Measurements from ENCODE around the gene KIF16B. TPM values are rescaled to one million over a fixed set of nuclear protein-coding genes. Genes with fewer than 3 reads are reported as not detected.

The KIF16B gene
- total and polyA plus RNA-seq, 2 of the 13 experiments (the other 11 are each of a cell fraction or from before 2014, with no cell fraction given), result 6.9 to 18.0 TPM

- H3K36me3 ChIP-seq (replicated peaks in 1 of 2; ENCODE audit: control insufficient read depth in 1 of 2, insufficient read depth in 2 of 2, low read length in 2 of 2), result no peaks in the 10 kb centered on the region; a peak in 2 of 5 replicates
- no peak overlapping the region for H3K4me3 ChIP-seq (replicated peaks in 1 of 3; ENCODE audit: insufficient read depth in 1 of 3, low read depth in 2 of 3, low read length in 3 of 3)
- no peak for DNase-seq (ENCODE audit: low spot score)
- no peaks in the 10 kb centered on the region for H3K27me3 ChIP-seq (ENCODE audit: control insufficient read depth in 1 of 2, insufficient read depth in 2 of 2, low read length in 2 of 2)
- 90% methylated on average over 1 of the region's 1 CpG for WGBS (ENCODE audit: low lambda C conversion rate)
- no peaks in the 10 kb centered on the region for H4K20me1 ChIP-seq (ENCODE audit: insufficient read depth, low read length)
- H3K9ac ChIP-seq (ENCODE audit: insufficient read depth, low read depth, low read length), result no peak overlapping the region
- no peak for ATAC-seq
- no peaks in the 10 kb centered on the region for H3K79me2 ChIP-seq (ENCODE audit: insufficient read depth, low read length)
- no TSS peak for BruUV-seq (replicated peaks)
- FAIRE-seq, result no peak
- CTCF ChIA-PET (ENCODE audit: low intra/inter-chr PET ratio, low total read pairs), result no interaction called here
- in situ Hi-C loops (cut with HindIII; ENCODE audit: extremely low pct_ligation_motif_present, low pct_unique_long_range_greater_than_20kb), result no loop called here
- POLR2A ChIA-PET, result no interaction called here
- H3K4me1 ChIP-seq (ENCODE audit: insufficient read depth, low read length), result peaks cover 10% of the 10 kb centered on the region
- no peaks in the 10 kb centered on the region for H3K9me3 ChIP-seq (ENCODE audit: low read length)
- no peak overlapping the region for H3K4me2 ChIP-seq (ENCODE audit: low read depth, low read length)
- no peak overlapping the region for H3K27ac ChIP-seq (ENCODE audit: extremely low read length, insufficient read depth, low read length)
- no peak overlapping the region for H2AFZ ChIP-seq (ENCODE audit: low read length)
- intact Hi-C loops (cut with micrococcal nuclease; ENCODE audit: unreplicated experiment), result no loop called here
- TF ChIP-seq RAD51 (IDR thresholded peaks at IDR 0.05; ENCODE audit: borderline replicate concordance) (no peak), GTF2F1 (IDR thresholded peaks at IDR 0.05; ENCODE audit: low read length) (no peak), MAZ (IDR thresholded peaks at IDR 0.05; ENCODE audit: borderline replicate concordance, low read depth, low read length) (no peak), MAZ (CRISPR knock-in tag; IDR thresholded peaks at IDR 0.05; ENCODE audit: low read depth) (no peak), ZNF121 (CRISPR knock-in tag; IDR thresholded peaks at IDR 0.05) (no peak), ARNTL (CRISPR knock-in tag; IDR thresholded peaks at IDR 0.05) (no peak), THYN1 (CRISPR knock-in tag; IDR thresholded peaks at IDR 0.05; ENCODE audit: borderline replicate concordance, low read depth) (no peak), REL (CRISPR knock-in tag; conservative IDR thresholded peaks at IDR 0.05) (no peak), SUZ12 (IDR thresholded peaks at IDR 0.05; ENCODE audit: low read depth, low read length) (no peak), RNF219 (CRISPR knock-in tag; IDR thresholded peaks at IDR 0.05) (no peak), ZNF652 (CRISPR knock-in tag; IDR thresholded peaks at IDR 0.05; ENCODE audit: borderline replicate concordance, low read depth) (no peak), KDM5B (CRISPR knock-in tag; IDR thresholded peaks at IDR 0.05; ENCODE audit: borderline replicate concordance) (no peak), ZNF382 (CRISPR knock-in tag; IDR thresholded peaks at IDR 0.05; ENCODE audit: borderline replicate concordance) (no peak), SOX13 (IDR thresholded peaks at IDR 0.05) (no peak), SOX13 (CRISPR knock-in tag; conservative IDR thresholded peaks at IDR 0.05 in 1 of 2, IDR thresholded peaks at IDR 0.05 in 1 of 2) (no peak), KDM1A (CRISPR knock-in tag; IDR thresholded peaks at IDR 0.05) (no peak)
- TF ChIP-seq, protein P1, sequence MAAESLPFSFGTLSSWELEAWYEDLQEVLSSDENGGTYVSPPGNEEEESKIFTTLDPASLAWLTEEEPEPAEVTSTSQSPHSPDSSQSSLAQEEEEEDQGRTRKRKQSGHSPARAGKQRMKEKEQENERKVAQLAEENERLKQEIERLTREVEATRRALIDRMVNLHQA (CRISPR knock-in tag; IDR thresholded peaks at IDR 0.05), result no peak
- TF ChIP-seq, protein P2, sequence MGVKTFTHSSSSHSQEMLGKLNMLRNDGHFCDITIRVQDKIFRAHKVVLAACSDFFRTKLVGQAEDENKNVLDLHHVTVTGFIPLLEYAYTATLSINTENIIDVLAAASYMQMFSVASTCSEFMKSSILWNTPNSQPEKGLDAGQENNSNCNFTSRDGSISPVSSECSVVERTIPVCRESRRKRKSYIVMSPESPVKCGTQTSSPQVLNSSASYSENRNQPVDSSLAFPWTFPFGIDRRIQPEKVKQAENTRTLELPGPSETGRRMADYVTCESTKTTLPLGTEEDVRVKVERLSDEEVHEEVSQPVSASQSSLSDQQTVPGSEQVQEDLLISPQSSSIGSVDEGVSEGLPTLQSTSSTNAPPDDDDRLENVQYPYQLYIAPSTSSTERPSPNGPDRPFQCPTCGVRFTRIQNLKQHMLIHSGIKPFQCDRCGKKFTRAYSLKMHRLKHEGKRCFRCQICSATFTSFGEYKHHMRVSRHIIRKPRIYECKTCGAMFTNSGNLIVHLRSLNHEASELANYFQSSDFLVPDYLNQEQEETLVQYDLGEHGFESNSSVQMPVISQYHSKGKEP (CRISPR knock-in tag; IDR thresholded peaks at IDR 0.05), result no peak
Measured at GRCh38 chr20:16369441-16369840, 203.8 kb downstream of the KIF16B start.
